Measurements from ENCODE around the gene RAD51B.
A peak's percentile ranks its signal among the peaks of the same experiment; 100 is the strongest.

The RAD51B gene

GRCh38 chr14:68203871-68204270 is 384.3 kb downstream of the RAD51B start:
- Histone ChIP-seq H3K9ac (ENCODE audit: low read length in 5 of 5) (no peak overlapping the region), H3K27me3 (ENCODE audit: control insufficient read depth in 5 of 5, insufficient read depth in 4 of 5, low read length in 5 of 5) (no peaks in the 10 kb centered on the region)

GRCh38 chr14:68208218-68208617 is 388.6 kb downstream of the RAD51B start:
- peaks cover 6 to 17% (median 14%) of the 10 kb centered on the region in 5 donors for H3K4me1 ChIP-seq (ENCODE audit: control insufficient read depth in 5 of 5, insufficient read depth in 5 of 5, low read length in 5 of 5)
- no peaks in the 10 kb centered on the region for H3K27me3 ChIP-seq (ENCODE audit: control insufficient read depth in 5 of 5, insufficient read depth in 4 of 5, low read length in 5 of 5)
- H3K9me3 ChIP-seq (ENCODE audit: control insufficient read depth in 5 of 5, low read length in 5 of 5) = no peaks in the 10 kb centered on the region
- no peaks in the 10 kb centered on the region for H3K36me3 ChIP-seq (ENCODE audit: control insufficient read depth in 5 of 5, insufficient read depth in 5 of 5, low read length in 5 of 5)
- H3K4me3 ChIP-seq (ENCODE audit: low read depth in 1 of 5, low read length in 5 of 5) = no peak overlapping the region
- H3K27ac ChIP-seq (ENCODE audit: low read depth, low read length) = no peak overlapping the region
- H3K9ac ChIP-seq (ENCODE audit: low read length in 5 of 5) = no peak overlapping the region

More at GRCh38 chr14:68203871-68204270, 384.3 kb downstream of the RAD51B start:
- no peak overlapping the region for H3K27ac ChIP-seq (ENCODE audit: low read depth, low read length)
- no peaks in the 10 kb centered on the region for H3K9me3 ChIP-seq (ENCODE audit: control insufficient read depth in 5 of 5, low read length in 5 of 5)
- no peak overlapping the region for H3K4me3 ChIP-seq (ENCODE audit: low read depth in 1 of 5, low read length in 5 of 5)
- peaks cover 0 to 22% (median 11%) of the 10 kb centered on the region in 5 donors for H3K4me1 ChIP-seq (ENCODE audit: control insufficient read depth in 5 of 5, insufficient read depth in 5 of 5, low read length in 5 of 5)
- no peaks in the 10 kb centered on the region for H3K36me3 ChIP-seq (ENCODE audit: control insufficient read depth in 5 of 5, insufficient read depth in 5 of 5, low read length in 5 of 5)

GRCh38 chr14:68208626-68209317 is 389.2 kb downstream of the RAD51B start:
- no peak overlapping the region for H3K4me3 ChIP-seq (ENCODE audit: low read depth in 1 of 5, low read length in 5 of 5)
- no peaks in the 10 kb centered on the region for H3K36me3 ChIP-seq (ENCODE audit: control insufficient read depth in 5 of 5, insufficient read depth in 5 of 5, low read length in 5 of 5)
- no peak overlapping the region for H3K9ac ChIP-seq (ENCODE audit: low read length in 5 of 5)
- H3K9me3 ChIP-seq (ENCODE audit: control insufficient read depth in 5 of 5, low read length in 5 of 5) = no peaks in the 10 kb centered on the region
- H3K27ac ChIP-seq (ENCODE audit: low read depth, low read length) = no peak overlapping the region
- H3K4me1 ChIP-seq (ENCODE audit: control insufficient read depth in 5 of 5, insufficient read depth in 5 of 5, low read length in 5 of 5) = peaks cover 6 to 17% (median 14%) of the 10 kb centered on the region in 5 donors
- no peaks in the 10 kb centered on the region for H3K27me3 ChIP-seq (ENCODE audit: control insufficient read depth in 5 of 5, insufficient read depth in 4 of 5, low read length in 5 of 5)

GRCh38 chr14:68210729-68211299 is 391.2 kb downstream of the RAD51B start:
- Histone ChIP-seq H3K27ac (ENCODE audit: low read depth, low read length) (peak overlapping the region; percentile 7), H3K9me3 (ENCODE audit: control insufficient read depth in 5 of 5, low read length in 5 of 5) (no peaks in the 10 kb centered on the region), H3K9ac (ENCODE audit: low read length in 5 of 5) (peak overlapping the region in 2 of 5 donors; percentile 8 to 53), H3K4me1 (ENCODE audit: control insufficient read depth in 5 of 5, insufficient read depth in 5 of 5, low read length in 5 of 5) (peaks cover 6 to 17% (median 14%) of the 10 kb centered on the region in 5 donors), H3K4me3 (ENCODE audit: low read depth in 1 of 5, low read length in 5 of 5) (peak overlapping the region; percentile 19 to 53 (median 38)), H3K36me3 (ENCODE audit: control insufficient read depth in 5 of 5, insufficient read depth in 5 of 5, low read length in 5 of 5) (no peaks in the 10 kb centered on the region), H3K27me3 (ENCODE audit: control insufficient read depth in 5 of 5, insufficient read depth in 4 of 5, low read length in 5 of 5) (no peaks in the 10 kb centered on the region)

- Histone ChIP-seq H3K27me3 (ENCODE audit: control insufficient read depth in 5 of 5, insufficient read depth in 4 of 5, low read length in 5 of 5) (no peaks in the 10 kb centered on the region), H3K4me1 (ENCODE audit: control insufficient read depth in 5 of 5, insufficient read depth in 5 of 5, low read length in 5 of 5) (peaks cover 6 to 17% (median 14%) of the 10 kb centered on the region in 5 donors), H3K9ac (ENCODE audit: low read length in 5 of 5) (no peak overlapping the region), H3K9me3 (ENCODE audit: control insufficient read depth in 5 of 5, low read length in 5 of 5) (no peaks in the 10 kb centered on the region), H3K27ac (ENCODE audit: low read depth, low read length) (peak overlapping the region; percentile 7), H3K4me3 (ENCODE audit: low read depth in 1 of 5, low read length in 5 of 5) (no peak overlapping the region), H3K36me3 (ENCODE audit: control insufficient read depth in 5 of 5, insufficient read depth in 5 of 5, low read length in 5 of 5) (no peaks in the 10 kb centered on the region)
Observed at GRCh38 chr14:68211421-68211820, 391.8 kb downstream of the RAD51B start.

- Histone ChIP-seq H3K27me3 (ENCODE audit: control insufficient read depth in 5 of 5, insufficient read depth in 4 of 5, low read length in 5 of 5) (no peaks in the 10 kb centered on the region), H3K4me1 (ENCODE audit: control insufficient read depth in 5 of 5, insufficient read depth in 5 of 5, low read length in 5 of 5) (peaks cover 6 to 17% (median 14%) of the 10 kb centered on the region in 5 donors), H3K9me3 (ENCODE audit: control insufficient read depth in 5 of 5, low read length in 5 of 5) (no peaks in the 10 kb centered on the region), H3K4me3 (ENCODE audit: low read depth in 1 of 5, low read length in 5 of 5) (no peak overlapping the region), H3K36me3 (ENCODE audit: control insufficient read depth in 5 of 5, insufficient read depth in 5 of 5, low read length in 5 of 5) (no peaks in the 10 kb centered on the region), H3K9ac (ENCODE audit: low read length in 5 of 5) (no peak overlapping the region), H3K27ac (ENCODE audit: low read depth, low read length) (no peak overlapping the region)
Observed at GRCh38 chr14:68211886-68212285, 392.3 kb downstream of the RAD51B start.

GRCh38 chr14:68212361-68212760 is 392.8 kb downstream of the RAD51B start:
- no peaks in the 10 kb centered on the region for H3K36me3 ChIP-seq (ENCODE audit: control insufficient read depth in 5 of 5, insufficient read depth in 5 of 5, low read length in 5 of 5)
- H3K27me3 ChIP-seq (ENCODE audit: control insufficient read depth in 5 of 5, insufficient read depth in 4 of 5, low read length in 5 of 5) = no peaks in the 10 kb centered on the region
- no peak overlapping the region for H3K4me3 ChIP-seq (ENCODE audit: low read depth in 1 of 5, low read length in 5 of 5)
- H3K9ac ChIP-seq (ENCODE audit: low read length in 5 of 5) = no peak overlapping the region
- no peak overlapping the region for H3K27ac ChIP-seq (ENCODE audit: low read depth, low read length)
- H3K9me3 ChIP-seq (ENCODE audit: control insufficient read depth in 5 of 5, low read length in 5 of 5) = no peaks in the 10 kb centered on the region
- peaks cover 6 to 17% (median 14%) of the 10 kb centered on the region in 5 donors for H3K4me1 ChIP-seq (ENCODE audit: control insufficient read depth in 5 of 5, insufficient read depth in 5 of 5, low read length in 5 of 5)

- Histone ChIP-seq H3K36me3 (ENCODE audit: control insufficient read depth in 5 of 5, insufficient read depth in 5 of 5, low read length in 5 of 5) (no peaks in the 10 kb centered on the region), H3K27me3 (ENCODE audit: control insufficient read depth in 5 of 5, insufficient read depth in 4 of 5, low read length in 5 of 5) (no peaks in the 10 kb centered on the region), H3K4me1 (ENCODE audit: control insufficient read depth in 5 of 5, insufficient read depth in 5 of 5, low read length in 5 of 5) (peaks cover 6 to 14% (median 12%) of the 10 kb centered on the region in 5 donors), H3K9ac (ENCODE audit: low read length in 5 of 5) (no peak overlapping the region), H3K4me3 (ENCODE audit: low read depth in 1 of 5, low read length in 5 of 5) (no peak overlapping the region), H3K27ac (ENCODE audit: low read depth, low read length) (no peak overlapping the region), H3K9me3 (ENCODE audit: control insufficient read depth in 5 of 5, low read length in 5 of 5) (no peaks in the 10 kb centered on the region)
Observed at GRCh38 chr14:68214431-68214830, 394.9 kb downstream of the RAD51B start.

- no peak overlapping the region for H3K27ac ChIP-seq (ENCODE audit: low read depth, low read length)
- H3K4me3 ChIP-seq (ENCODE audit: low read depth in 1 of 5, low read length in 5 of 5) = no peak overlapping the region
- no peaks in the 10 kb centered on the region for H3K27me3 ChIP-seq (ENCODE audit: control insufficient read depth in 5 of 5, insufficient read depth in 4 of 5, low read length in 5 of 5)
- H3K9ac ChIP-seq (ENCODE audit: low read length in 5 of 5) = no peak overlapping the region
- no peaks in the 10 kb centered on the region for H3K9me3 ChIP-seq (ENCODE audit: control insufficient read depth in 5 of 5, low read length in 5 of 5)
- H3K36me3 ChIP-seq (ENCODE audit: control insufficient read depth in 5 of 5, insufficient read depth in 5 of 5, low read length in 5 of 5) = no peaks in the 10 kb centered on the region
- H3K4me1 ChIP-seq (ENCODE audit: control insufficient read depth in 5 of 5, insufficient read depth in 5 of 5, low read length in 5 of 5) = peaks cover 3 to 7% (median 6%) of the 10 kb centered on the region in 5 donors
Observed at GRCh38 chr14:68215629-68216028, 396.1 kb downstream of the RAD51B start.

- no peaks in the 10 kb centered on the region for H3K36me3 ChIP-seq (ENCODE audit: control insufficient read depth in 5 of 5, insufficient read depth in 5 of 5, low read length in 5 of 5)
- no peaks in the 10 kb centered on the region for H3K9me3 ChIP-seq (ENCODE audit: control insufficient read depth in 5 of 5, low read length in 5 of 5)
- H3K27me3 ChIP-seq (ENCODE audit: control insufficient read depth in 5 of 5, insufficient read depth in 4 of 5, low read length in 5 of 5) = no peaks in the 10 kb centered on the region
- no peak overlapping the region for H3K9ac ChIP-seq (ENCODE audit: low read length in 5 of 5)
- H3K27ac ChIP-seq (ENCODE audit: low read depth, low read length) = no peak overlapping the region
- H3K4me1 ChIP-seq (ENCODE audit: control insufficient read depth in 5 of 5, insufficient read depth in 5 of 5, low read length in 5 of 5) = peaks cover 0 to 4% (median 2%) of the 10 kb centered on the region in 5 donors
- H3K4me3 ChIP-seq (ENCODE audit: low read depth in 1 of 5, low read length in 5 of 5) = no peak overlapping the region
Observed at GRCh38 chr14:68216079-68216478, 396.5 kb downstream of the RAD51B start.
